GM23338 (cell line): ENCODE measurements around the gene DCLRE1B. TPM values are rescaled to one million over a fixed set of nuclear protein-coding genes. Genes with fewer than 3 reads are reported as not detected.

ENCODE experiments used
- ATAC-seq: fragments of 200-7000 bp; cut with Tn5 transposase; 3 replicates; pipeline ENCODE4 v1.9.1; 2020
- DNase-seq: peaks from one replicate; pipeline ENCODE4 v3.0.0-alpha.2; 2015; ENCODE audit warnings: low spot score
- H2AFZ ChIP-seq: fragments of 200-600 bp; sonication (generic); 2 replicates; pipeline ENCODE4 v1.8.0; 2016; ENCODE audit warnings: antibody characterized with exemption, mild to moderate bottlenecking, moderate library complexity
- H3F3A ChIP-seq: fragments of 200-600 bp; sonication (generic); replicated peaks from 2 replicates; pipeline ENCODE4 v1.8.0; 2017; ENCODE audit warnings: antibody characterized with exemption, mixed run types, low read depth
- H3K27ac ChIP-seq: fragments of 200-600 bp; sonication (generic); 2 replicates; pipeline ENCODE4 v1.6.1; 2016; ENCODE audit warnings: low read depth
- H3K27me3 ChIP-seq: fragments of 200-600 bp; sonication (generic); 2 replicates; pipeline ENCODE4 v1.8.0; 2016; ENCODE audit warnings: mild to moderate bottlenecking, mixed run types, moderate library complexity; ENCODE audit not compliant: insufficient read depth
- H3K36me3 ChIP-seq: fragments of 200-600 bp; sonication (generic); 2 replicates; pipeline ENCODE4 v1.8.0; 2016; ENCODE audit warnings: mild to moderate bottlenecking; ENCODE audit not compliant: insufficient read depth
- H3K4me1 ChIP-seq: fragments of 200-600 bp; sonication (generic); 2 replicates; pipeline ENCODE4 v1.8.0; 2016; ENCODE audit warnings: mild to moderate bottlenecking, moderate library complexity; ENCODE audit not compliant: insufficient read depth
- H3K4me2 ChIP-seq: fragments of 200-600 bp; sonication (generic); 2 replicates; pipeline ENCODE4 v1.7.1; 2017; ENCODE audit warnings: mixed run types
- H3K4me3 ChIP-seq: fragments of 200-600 bp; sonication (generic); 2 replicates; pipeline ENCODE4 v1.6.1; 2016; ENCODE audit warnings: mixed run types
- H3K79me2 ChIP-seq: fragments of 200-600 bp; sonication (generic); replicated peaks from 2 replicates; pipeline ENCODE4 v1.8.0; 2017; ENCODE audit warnings: mild to moderate bottlenecking; ENCODE audit not compliant: insufficient read depth
- H3K9me2 ChIP-seq: fragments of 200-600 bp; sonication (generic); 2 replicates; pipeline ENCODE4 v1.8.0; 2017; ENCODE audit not compliant: insufficient read depth
- H4K20me1 ChIP-seq: fragments of 200-600 bp; sonication (generic); replicated peaks from 2 replicates; pipeline ENCODE4 v1.8.0; 2017; ENCODE audit warnings: mild to moderate bottlenecking; ENCODE audit not compliant: insufficient read depth
- H3K27ac Mint-ChIP-seq: 2 replicates; pipeline ENCODE4 v1.8.0; 2020; ENCODE audit warnings: inconsistent platforms, mild to moderate bottlenecking, moderate library complexity, mixed read lengths
- H3K27me3 Mint-ChIP-seq: 3 replicates; pipeline ENCODE4 v1.8.0; 2022; ENCODE audit warnings: low read depth, mild to moderate bottlenecking, moderate library complexity, mixed read lengths, inconsistent platforms; ENCODE audit not compliant: insufficient read depth, poor library complexity
- H3K36me3 Mint-ChIP-seq: 3 replicates; pipeline ENCODE4 v1.8.0; 2021; ENCODE audit warnings: low read depth, mild to moderate bottlenecking, inconsistent platforms, moderate library complexity, mixed read lengths
- H3K4me1 Mint-ChIP-seq: 3 replicates; pipeline ENCODE4 v1.8.0; 2020; ENCODE audit warnings: mild to moderate bottlenecking, inconsistent platforms, mixed read lengths
- H3K4me3 Mint-ChIP-seq: 3 replicates; pipeline ENCODE4 v1.8.0; 2021; ENCODE audit warnings: moderate library complexity, mild to moderate bottlenecking, inconsistent platforms, mixed read lengths
- H3K9me3 Mint-ChIP-seq: 3 replicates; pipeline ENCODE4 v1.8.0; 2020; ENCODE audit warnings: moderate library complexity, mild to moderate bottlenecking, inconsistent platforms, mixed read lengths
- CREB1 ChIP-seq: fragments of 250-450 bp; sonication (Bioruptor Pico); IDR thresholded peaks from 2 replicates; pipeline ENCODE4 v1.5.0; 2020; ENCODE audit warnings: low read depth, mild to moderate bottlenecking, moderate library complexity
- EZH2 ChIP-seq: fragments of 200-600 bp; sonication (generic); IDR thresholded peaks from one replicate; pipeline ENCODE4 v1.8.0; 2017; ENCODE audit warnings: antibody characterized with exemption, mild to moderate bottlenecking, low read depth; ENCODE audit not compliant: unreplicated experiment
- EZH2phosphoT487 ChIP-seq: fragments of 200-600 bp; sonication (generic); IDR thresholded peaks from one replicate; pipeline ENCODE4 v1.8.1; 2018; ENCODE audit warnings: antibody characterized with exemption; ENCODE audit not compliant: unreplicated experiment
- JUNB ChIP-seq: IDR thresholded peaks from one replicate; pipeline ENCODE4 v1.6.1; 2016; ENCODE audit warnings: antibody characterized with exemption; ENCODE audit not compliant: unreplicated experiment
- NANOG ChIP-seq: IDR thresholded peaks from 2 replicates; pipeline ENCODE4 v1.6.1; 2016; ENCODE audit warnings: antibody characterized with exemption, borderline replicate concordance
- STAT1 ChIP-seq: IDR thresholded peaks from one replicate; pipeline ENCODE4 v1.6.1; 2016; ENCODE audit warnings: antibody characterized with exemption; ENCODE audit not compliant: unreplicated experiment
- ZNF114 ChIP-seq: fragments of 250-450 bp; sonication (Bioruptor Pico); IDR thresholded peaks from 2 replicates; pipeline ENCODE4 v1.5.0; 2020; ENCODE audit warnings: mild to moderate bottlenecking, moderate library complexity
- ZNF331 ChIP-seq: fragments of 250-450 bp; sonication (Bioruptor Pico); IDR thresholded peaks from 2 replicates; pipeline ENCODE4 v1.5.0; 2020; ENCODE audit warnings: low read depth, mild to moderate bottlenecking, moderate library complexity
- polyA plus RNA-seq: library from polyadenylated mRNA; unstranded; fragments of >200 nt; fragmentation: Nextera tagmentation; extraction: Ambion mirVana; gene quantifications from 2 replicates; pipeline ENCODE4 v1.2.1, GENCODE V29; 2016
- total RNA-seq: library from RNA; depleted of rRNA; stranded (reverse); fragments of >200 nt; shearing (Covaris generic); gene quantifications from 2 replicates; pipeline ENCODE4 v1.2.3, GENCODE V29; 2014
- TF ChIP-seq, protein P1 (sequence below): IDR thresholded peaks from 2 replicates; pipeline ENCODE4 v1.6.1; 2016; ENCODE audit warnings: antibody characterized with exemption
- TF ChIP-seq, protein P2 (sequence below), 2 experiments: fragments of 200-600 bp in 1 of 2; sonication (generic) in 1 of 2; conservative IDR thresholded peaks; 2 replicates each; pipeline versions ENCODE4 v1.5.1 to v1.6.1; 2016 to 2017; ENCODE audit warnings: antibody characterized with exemption in 2 of 2, low read depth in 2 of 2, mild to moderate bottlenecking in 2 of 2, moderate library complexity in 1 of 2

Gene DCLRE1B
- total and polyA plus RNA-seq, 2 experiments from 2014 or later = 6.3 to 9.7 TPM

DNA sequence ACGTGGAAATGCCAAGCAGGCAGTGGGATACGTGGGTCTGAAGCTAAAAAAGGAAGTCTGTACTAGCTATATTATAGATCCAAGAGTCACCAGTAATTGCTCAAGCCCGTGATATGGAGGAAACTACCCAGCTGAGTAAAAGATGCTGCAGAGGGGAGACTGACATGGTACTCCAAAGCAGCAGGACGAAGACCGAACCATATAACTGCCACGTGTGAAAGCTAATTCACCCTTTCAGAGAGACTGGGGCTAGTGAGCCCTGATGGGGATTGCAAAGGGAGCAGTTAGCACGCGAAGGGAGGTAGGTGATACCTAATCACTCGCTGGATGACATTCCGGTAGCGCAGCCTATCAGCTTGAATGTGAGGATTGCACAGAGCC is 843 bp upstream of the DCLRE1B start:
- H3K27ac Mint-ChIP-seq = peak overlapping the region; percentile 92
- Histone ChIP-seq H3K36me3 (peaks cover 8% of the 10 kb centered on the region; the same call in 1 of the 2 replicates), H3K4me1 (peaks cover 9% of the 10 kb centered on the region; the same call in 1 of the 2 replicates), H3K27me3 (no peaks in the 10 kb centered on the region), H4K20me1 (no peaks in the 10 kb centered on the region), H3F3A (peaks cover 15% of the 10 kb centered on the region), H3K79me2 (peaks cover 9% of the 10 kb centered on the region; the same call in 1 of the 2 replicates), H3K4me3 (peak overlapping the region; percentile 85), H3K9me2 (no peaks in the 10 kb centered on the region), H3K4me2 (peak overlapping the region; percentile 83), H3K27ac (peak overlapping the region; percentile 86), H2AFZ (peak overlapping the region; percentile 98)
- no peak for TF ChIP-seq JUNB
- no peak for TF ChIP-seq ZNF114 (CRISPR knock-in tag)
- no peak for TF ChIP-seq EZH2phosphoT487
- no peak for TF ChIP-seq NANOG
- no peak for TF ChIP-seq EZH2
- TF ChIP-seq, protein P1, sequence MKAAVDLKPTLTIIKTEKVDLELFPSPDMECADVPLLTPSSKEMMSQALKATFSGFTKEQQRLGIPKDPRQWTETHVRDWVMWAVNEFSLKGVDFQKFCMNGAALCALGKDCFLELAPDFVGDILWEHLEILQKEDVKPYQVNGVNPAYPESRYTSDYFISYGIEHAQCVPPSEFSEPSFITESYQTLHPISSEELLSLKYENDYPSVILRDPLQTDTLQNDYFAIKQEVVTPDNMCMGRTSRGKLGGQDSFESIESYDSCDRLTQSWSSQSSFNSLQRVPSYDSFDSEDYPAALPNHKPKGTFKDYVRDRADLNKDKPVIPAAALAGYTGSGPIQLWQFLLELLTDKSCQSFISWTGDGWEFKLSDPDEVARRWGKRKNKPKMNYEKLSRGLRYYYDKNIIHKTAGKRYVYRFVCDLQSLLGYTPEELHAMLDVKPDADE = no peak
- no peak for TF ChIP-seq ZNF331 (CRISPR knock-in tag)
- TF ChIP-seq, protein P2, sequence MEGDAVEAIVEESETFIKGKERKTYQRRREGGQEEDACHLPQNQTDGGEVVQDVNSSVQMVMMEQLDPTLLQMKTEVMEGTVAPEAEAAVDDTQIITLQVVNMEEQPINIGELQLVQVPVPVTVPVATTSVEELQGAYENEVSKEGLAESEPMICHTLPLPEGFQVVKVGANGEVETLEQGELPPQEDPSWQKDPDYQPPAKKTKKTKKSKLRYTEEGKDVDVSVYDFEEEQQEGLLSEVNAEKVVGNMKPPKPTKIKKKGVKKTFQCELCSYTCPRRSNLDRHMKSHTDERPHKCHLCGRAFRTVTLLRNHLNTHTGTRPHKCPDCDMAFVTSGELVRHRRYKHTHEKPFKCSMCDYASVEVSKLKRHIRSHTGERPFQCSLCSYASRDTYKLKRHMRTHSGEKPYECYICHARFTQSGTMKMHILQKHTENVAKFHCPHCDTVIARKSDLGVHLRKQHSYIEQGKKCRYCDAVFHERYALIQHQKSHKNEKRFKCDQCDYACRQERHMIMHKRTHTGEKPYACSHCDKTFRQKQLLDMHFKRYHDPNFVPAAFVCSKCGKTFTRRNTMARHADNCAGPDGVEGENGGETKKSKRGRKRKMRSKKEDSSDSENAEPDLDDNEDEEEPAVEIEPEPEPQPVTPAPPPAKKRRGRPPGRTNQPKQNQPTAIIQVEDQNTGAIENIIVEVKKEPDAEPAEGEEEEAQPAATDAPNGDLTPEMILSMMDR (conservative IDR thresholded peaks at IDR 0.05; ENCODE audit: low read depth in 2 of 2) = no peak
- no peak for TF ChIP-seq STAT1
- ATAC-seq = peak; percentile 48
- peaks cover 8% of the 10 kb centered on the region for H3K27me3 Mint-ChIP-seq
- H3K9me3 Mint-ChIP-seq = no peaks in the 10 kb centered on the region
- peak; percentile 79 for DNase-seq
- H3K4me3 Mint-ChIP-seq = peak overlapping the region; percentile 94
- peaks cover 8% of the 10 kb centered on the region for H3K4me1 Mint-ChIP-seq
- H3K36me3 Mint-ChIP-seq = peaks cover 13% of the 10 kb centered on the region

DNA sequence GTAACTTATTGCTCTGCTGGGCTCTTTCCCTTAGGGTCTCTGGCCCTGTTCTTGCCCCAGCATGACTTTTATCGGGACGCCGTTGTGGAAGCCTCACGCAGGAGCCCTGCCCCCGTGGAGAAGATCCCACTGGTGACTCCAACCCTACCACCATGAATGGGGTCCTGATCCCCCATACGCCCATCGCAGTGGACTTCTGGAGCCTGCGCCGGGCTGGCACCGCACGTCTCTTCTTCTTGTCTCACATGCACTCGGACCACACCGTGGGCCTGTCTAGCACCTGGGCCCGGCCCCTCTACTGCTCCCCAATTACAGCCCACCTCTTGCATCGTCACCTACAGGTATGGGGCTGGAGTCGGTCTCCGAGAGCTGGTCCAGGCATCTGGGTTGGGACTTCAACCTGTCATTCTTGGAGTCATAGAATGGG is 322 bp downstream of the DCLRE1B start:
- DNase-seq = peak; percentile 88
- peaks cover 15% of the 10 kb centered on the region for H3F3A ChIP-seq
- peaks cover 9% of the 10 kb centered on the region; the same call in 1 of the 2 replicates for H3K4me1 ChIP-seq
- H3K9me3 Mint-ChIP-seq = no peaks in the 10 kb centered on the region
- peak overlapping the region; percentile 99 for H2AFZ ChIP-seq
- peak; percentile 84 for ATAC-seq
- H3K4me1 Mint-ChIP-seq = peaks cover 8% of the 10 kb centered on the region
- peak overlapping the region; percentile 95 for H3K27ac Mint-ChIP-seq
- peak overlapping the region; percentile 94 for H3K4me3 Mint-ChIP-seq
- H3K79me2 ChIP-seq = peaks cover 9% of the 10 kb centered on the region; the same call in 1 of the 2 replicates
- no peak for TF ChIP-seq STAT1
- TF ChIP-seq CREB1 (CRISPR knock-in tag) = peak; percentile 70
- H3K27me3 ChIP-seq = no peaks in the 10 kb centered on the region
- H3K36me3 ChIP-seq = peaks cover 9% of the 10 kb centered on the region; the same call in 1 of the 2 replicates
- peaks cover 8% of the 10 kb centered on the region for H3K27me3 Mint-ChIP-seq
- H3K9me2 ChIP-seq = no peaks in the 10 kb centered on the region
- H3K4me2 ChIP-seq = peak overlapping the region; percentile 89
- H3K27ac ChIP-seq = peak overlapping the region; percentile 56; the same call in 1 of the 2 replicates
- H4K20me1 ChIP-seq = no peaks in the 10 kb centered on the region; the same call in 1 of the 2 replicates
- peak overlapping the region; percentile 85 for H3K4me3 ChIP-seq
- peaks cover 13% of the 10 kb centered on the region for H3K36me3 Mint-ChIP-seq
